Measurements from ENCODE around the gene MPG. TPM values are rescaled to one million over a fixed set of nuclear protein-coding genes. Genes with fewer than 3 reads are reported as not detected.
A peak's percentile ranks its signal among the peaks of the same experiment; 100 is the strongest.

Gene MPG
- total and polyA plus RNA-seq, 2 of the 8 experiments (the other 6 are each of a cell fraction or from before 2014, with no cell fraction given) = 37.6 to 83.7 TPM

DNA sequence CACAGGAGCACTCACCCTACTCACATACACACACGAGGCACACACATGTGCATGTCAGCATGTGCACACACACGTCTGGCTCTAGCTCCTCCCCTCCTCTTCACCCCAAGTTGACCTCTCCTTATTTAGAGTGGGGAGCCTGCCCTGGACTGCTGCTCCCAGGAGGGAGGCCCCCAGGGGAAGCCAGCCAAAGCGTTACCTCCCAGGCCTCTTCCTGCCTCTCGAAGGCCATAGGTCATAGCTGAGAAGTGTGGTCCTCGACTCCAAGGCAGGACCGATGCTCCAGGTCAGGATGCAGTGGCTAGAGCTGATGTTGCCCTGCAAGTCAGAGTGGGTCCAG, 43.4 kb upstream of the MPG start:
- no peak overlapping the region for H3K56ac ChIP-seq (replicated peaks; ENCODE audit: insufficient read length, low read depth, low read length)
- H2BK12ac ChIP-seq (ENCODE audit: low read depth, low read length) = no peak overlapping the region
- FAIRE-seq (no peak), DNase-seq (ENCODE audit: low read depth in 1 of 2, low spot score in 2 of 2) (no peak)
- 0 out of 2 replicates have a peak overlapping the region, but pooled peaks have one; percentile 9 for H2AK5ac ChIP-seq (ENCODE audit: low read depth, low read length)
- H3K4me3 ChIP-seq (ENCODE audit: extremely low read depth in 1 of 4, insufficient read depth in 2 of 4, low read depth in 3 of 4, low read length in 4 of 4) = no peak overlapping the region
- 0 out of 2 replicates have a peak overlapping the region, but pooled peaks have one; percentile 18 for H2BK5ac ChIP-seq (ENCODE audit: low read depth, low read length)
- no peak overlapping the region for H2BK20ac ChIP-seq (ENCODE audit: low read length)
- no peak overlapping the region for H3K4ac ChIP-seq (replicated peaks; ENCODE audit: insufficient read length, low read depth, low read length)
- no peak overlapping the region for H4K5ac ChIP-seq (ENCODE audit: insufficient read length, low read depth, low read length)
- no peaks in the 10 kb centered on the region for H3K9me3 ChIP-seq (ENCODE audit: insufficient read depth in 2 of 2, low read depth in 1 of 2, low read length in 1 of 2)
- peaks cover 0 to 11% of the 10 kb centered on the region in 2 experiments for H4K20me1 ChIP-seq (replicated peaks in 1 of 2; ENCODE audit: control insufficient read depth in 1 of 2, insufficient read depth in 2 of 2, low read length in 2 of 2)
- no peak overlapping the region for H3K18ac ChIP-seq (ENCODE audit: extremely low read depth, low read length)
- H3K36me3 ChIP-seq (ENCODE audit: control insufficient read depth in 2 of 4, insufficient read depth in 4 of 4, low read length in 3 of 4) = no peaks in the 10 kb centered on the region; a peak in 1 of 8 replicates
- no peaks in the 10 kb centered on the region for H3K27me3 ChIP-seq (replicated peaks in 1 of 4; ENCODE audit: control insufficient read depth in 3 of 4, extremely low read depth in 1 of 4, insufficient read depth in 3 of 4, low read length in 3 of 4)
- H4K91ac ChIP-seq (replicated peaks; ENCODE audit: insufficient read length, low read length) = no peak overlapping the region
- no peak overlapping the region for H2AFZ ChIP-seq (ENCODE audit: low read length)
- no peak overlapping the region for H3K14ac ChIP-seq (ENCODE audit: insufficient read length)
- H3K4me2 ChIP-seq (ENCODE audit: insufficient read depth in 1 of 2, low read depth in 2 of 2, low read length in 2 of 2) = no peak overlapping the region
- no peak overlapping the region for H3K27ac ChIP-seq (ENCODE audit: low read depth, low read length)
- H2BK120ac ChIP-seq (replicated peaks; ENCODE audit: low read depth, low read length) = no peak overlapping the region
- H3K4me1 ChIP-seq (replicated peaks in 1 of 4; ENCODE audit: control insufficient read depth in 3 of 4, insufficient read depth in 4 of 4, low read length in 3 of 4) = no peaks in the 10 kb centered on the region; a peak in 1 of 7 replicates
- peaks cover 2% of the 10 kb centered on the region; the same call in 1 of the 2 replicates for H3K23me2 ChIP-seq (ENCODE audit: low read depth, low read length)
- ChIA-PET CTCF (ENCODE audit: partially characterized antibody) (interaction anchor here (1.0 to 1.5 kb wide), 2 partner anchors 31 to 62 kb away, joined by 4 read pairs; no protein-coding TSS in a partner anchor), POLR2A (ENCODE audit: partially characterized antibody) (interaction anchor here (0.7 to 1.6 kb wide), 5 partner anchors 11 to 35 kb away, joined by 3 to 5 read pairs (median 3); partner anchors contain the start of genes POLR3K and SNRNP25)
- H3K79me2 ChIP-seq (ENCODE audit: control insufficient read depth in 1 of 2, insufficient read depth in 2 of 2, low read length in 2 of 2) = no peaks in the 10 kb centered on the region
- no peaks in the 10 kb centered on the region for H3K79me1 ChIP-seq (ENCODE audit: low read depth, low read length)
- H3K23ac ChIP-seq (ENCODE audit: insufficient read length) = no peak overlapping the region
- H3K9ac ChIP-seq (replicated peaks in 1 of 4; ENCODE audit: extremely low read depth in 1 of 4, low read depth in 3 of 4, low read length in 3 of 4) = no peak overlapping the region
- WGBS, 2 experiments (ENCODE audit: extremely low coverage in 1 of 2, insufficient coverage in 1 of 2, insufficient read length in 1 of 2, insufficient replicate concordance in 2 of 2, low coverage in 1 of 2, low lambda C conversion rate in 2 of 2, missing lambda C conversion rate in 1 of 2) = 81% methylated on average over 6 of the region's 6 CpGs; no CpG with 5 or more reads in 1 of the 2 experiments
- H2BK15ac ChIP-seq (ENCODE audit: low read length) = no peak overlapping the region
- H4K8ac ChIP-seq (ENCODE audit: extremely low read depth, insufficient read depth, low read length) = no peak overlapping the region
- TF ChIP-seq POLR2AphosphoS5 (IDR thresholded peaks at IDR 0.05; ENCODE audit: low read depth, low read length) = 0 out of 2 replicates have a peak, but pooled peaks have one; percentile 15
- no peak for TF ChIP-seq CREB1 (IDR thresholded peaks at IDR 0.05)

Measured in H1 (cell line).